Activated CD8-positive, alpha-beta memory T cell treated with anti-CD3 and anti-CD28 coated beads, Interleukin-2, amount 50 U/mL, for 4 hours (primary cell): ENCODE results near the gene DLX4.

Experiments used
- DNase-seq: peaks from one replicate; pipeline ENCODE4 v3.0.0-alpha.2; 2020

DLX4 gene

DNA sequence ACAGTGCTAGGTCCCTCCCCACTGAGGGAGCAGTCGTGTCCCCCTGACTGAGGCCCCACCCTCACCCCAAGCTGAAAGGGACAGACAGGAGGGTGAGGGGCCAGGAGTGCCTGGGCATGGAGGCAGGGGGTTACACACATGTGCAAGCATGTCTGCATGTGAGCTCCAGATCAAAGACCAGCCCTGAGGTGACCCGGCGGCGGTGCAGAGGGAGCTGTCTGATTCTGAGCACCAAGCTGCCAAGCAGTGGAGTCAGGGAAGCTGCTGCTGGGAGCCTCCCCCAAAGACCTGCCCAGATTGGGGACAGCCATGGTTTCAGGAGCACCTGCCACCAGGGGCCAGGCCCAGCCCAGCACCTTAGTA, 20.5 kb downstream of the DLX4 start:
- no peak for DNase-seq

DNA sequence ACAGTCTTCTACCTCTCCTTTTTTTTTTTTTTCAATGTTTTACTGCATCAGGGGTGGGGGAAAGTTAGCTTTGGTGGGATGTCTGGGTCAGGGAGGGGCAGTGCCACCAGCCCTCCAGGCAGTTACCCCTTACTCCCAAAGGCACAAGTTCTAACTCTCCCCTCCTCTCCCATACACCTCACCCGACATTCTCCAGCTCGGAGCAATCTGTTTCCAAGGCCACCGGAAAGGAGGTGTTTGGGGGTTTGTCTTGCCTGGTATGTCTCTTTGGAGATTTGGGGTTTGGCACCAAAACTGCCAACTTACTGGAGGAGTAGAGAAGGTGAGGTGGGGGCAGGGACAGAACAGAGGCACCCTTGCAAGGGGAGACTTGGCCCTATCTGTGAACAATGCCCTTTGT, 21.3 kb downstream of the DLX4 start:
- DNase-seq, result no peak

DNA sequence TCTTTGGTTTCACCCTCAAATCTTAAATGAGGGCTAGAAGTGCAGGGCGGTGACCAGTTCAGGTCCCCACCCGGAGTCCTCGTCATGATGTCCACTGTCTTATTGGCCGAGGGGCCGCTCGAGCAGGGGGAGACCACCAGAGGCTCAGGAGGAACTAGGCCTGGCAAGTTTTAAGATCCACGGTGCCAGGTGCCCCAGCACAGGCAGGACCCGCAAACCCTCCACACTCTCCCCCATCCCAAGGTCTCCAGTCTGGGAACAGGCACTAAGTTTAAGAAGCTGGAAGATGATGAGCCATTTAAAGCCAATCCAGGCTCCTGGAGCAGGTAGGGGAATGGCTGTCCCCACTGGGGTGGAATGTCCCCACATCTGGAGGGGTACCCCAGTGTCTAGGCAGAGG, 21.9 kb downstream of the DLX4 start:
- no peak for DNase-seq

DNA sequence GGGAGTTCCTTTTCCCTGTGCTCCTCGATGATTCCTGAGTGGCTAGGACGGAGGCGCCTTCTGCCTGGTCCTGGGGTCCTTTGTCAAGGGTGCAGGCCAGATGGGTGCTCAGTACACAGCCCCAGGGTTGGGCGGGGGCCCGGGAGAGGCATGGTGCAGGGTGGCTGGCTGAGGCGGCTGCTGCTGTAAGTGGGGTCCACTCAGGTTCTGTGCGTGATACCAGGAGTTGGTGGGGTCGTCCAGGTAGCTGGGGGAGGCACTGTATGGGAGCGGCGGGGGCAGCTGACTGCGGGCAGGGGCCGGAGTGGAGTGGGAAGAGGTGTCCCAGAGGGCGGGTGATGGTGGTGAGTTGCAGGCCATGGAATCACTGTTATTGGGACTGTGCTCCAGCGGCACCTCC, 22.4 kb downstream of the DLX4 start:
- no peak for DNase-seq

DNA sequence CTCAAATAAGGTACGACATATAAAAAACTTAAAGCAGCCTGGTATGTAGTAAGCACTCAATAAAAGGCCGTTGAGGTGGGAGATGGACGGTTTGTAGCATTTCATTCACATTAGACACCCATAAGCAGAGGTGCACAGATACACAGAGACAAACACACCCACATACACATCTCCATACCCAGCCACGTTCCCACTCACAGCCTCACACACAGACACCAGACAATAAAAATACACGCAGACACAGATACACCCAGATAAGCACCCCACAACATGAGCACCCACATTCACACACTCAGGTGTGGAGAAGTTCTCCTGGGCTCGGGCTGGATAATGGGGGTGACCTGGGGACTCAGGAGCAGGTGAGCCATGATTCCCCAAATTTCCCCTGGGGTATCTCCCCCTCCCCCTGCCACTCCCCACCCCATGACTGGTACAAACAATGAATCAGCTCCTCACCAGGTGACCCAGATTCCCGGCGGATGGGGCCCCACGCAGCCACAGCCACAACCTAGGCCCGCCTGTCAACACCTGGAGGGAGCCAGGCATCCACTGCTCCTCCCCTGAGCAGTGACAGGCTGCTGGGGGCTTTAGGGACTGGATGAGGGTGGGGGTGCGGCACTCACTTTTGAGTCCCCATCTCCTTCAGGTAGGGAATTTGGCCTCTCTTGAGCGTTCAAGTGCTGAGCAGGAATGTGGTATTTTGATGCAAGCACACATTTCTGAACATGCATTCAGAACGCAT, 23.4 kb downstream of the DLX4 start:
- no peak for DNase-seq

DNA sequence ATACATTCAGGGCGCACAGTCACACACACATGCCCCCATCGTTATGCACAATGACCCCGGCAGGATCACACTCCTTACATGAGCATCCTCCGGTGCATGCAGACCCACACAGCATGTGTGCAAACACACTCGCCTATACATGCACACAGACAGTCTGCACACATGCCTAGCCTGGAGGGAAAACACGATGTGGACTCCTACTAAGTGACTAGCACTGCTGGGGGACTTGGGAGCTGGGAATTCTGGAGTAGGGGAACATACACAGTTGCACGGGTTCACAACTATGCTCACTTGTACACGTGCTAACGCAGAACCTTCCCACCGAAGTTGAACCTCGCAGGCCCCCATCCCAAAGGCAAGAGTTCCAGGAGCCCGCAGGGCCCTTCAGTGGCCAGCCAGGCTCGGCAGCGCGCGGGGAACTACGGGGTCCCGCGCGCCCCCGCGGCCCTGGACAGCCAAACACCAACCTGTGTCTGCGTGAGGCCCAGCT, 24.0 kb downstream of the DLX4 start:
- no peak for DNase-seq

DNA sequence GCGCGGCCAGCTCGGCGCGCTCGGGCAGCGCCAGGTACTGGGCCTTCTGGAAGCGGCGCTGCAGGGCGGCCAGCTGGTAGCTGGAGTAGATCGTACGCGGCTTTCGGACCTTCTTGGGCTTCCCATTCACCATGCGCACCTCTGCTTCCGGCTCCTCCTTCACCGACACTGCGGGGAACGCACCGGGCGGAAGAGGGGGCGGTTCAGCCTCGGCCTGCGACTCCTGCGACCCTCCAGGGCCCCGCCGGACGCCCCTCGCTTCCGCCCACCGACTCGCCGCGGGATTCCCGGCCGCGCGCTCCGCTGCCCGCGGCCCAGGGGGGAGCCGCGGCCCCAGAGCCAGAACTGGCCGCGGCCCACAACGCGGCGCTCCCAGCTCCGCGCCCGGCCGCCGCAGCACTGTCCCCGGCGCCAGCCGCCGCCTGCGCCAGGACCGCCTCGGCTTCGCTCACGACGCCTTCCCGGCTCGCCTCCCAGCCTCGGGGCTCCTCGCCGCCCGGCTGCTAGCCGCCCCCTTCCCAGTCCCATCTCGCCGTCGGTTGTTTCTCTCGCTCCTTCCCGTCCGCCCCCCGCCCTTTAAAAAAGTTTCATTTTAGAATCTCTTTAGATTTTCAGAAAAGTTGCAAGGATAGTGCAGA, 24.6 kb downstream of the DLX4 start:
- DNase-seq, result peak; percentile 30

DNA sequence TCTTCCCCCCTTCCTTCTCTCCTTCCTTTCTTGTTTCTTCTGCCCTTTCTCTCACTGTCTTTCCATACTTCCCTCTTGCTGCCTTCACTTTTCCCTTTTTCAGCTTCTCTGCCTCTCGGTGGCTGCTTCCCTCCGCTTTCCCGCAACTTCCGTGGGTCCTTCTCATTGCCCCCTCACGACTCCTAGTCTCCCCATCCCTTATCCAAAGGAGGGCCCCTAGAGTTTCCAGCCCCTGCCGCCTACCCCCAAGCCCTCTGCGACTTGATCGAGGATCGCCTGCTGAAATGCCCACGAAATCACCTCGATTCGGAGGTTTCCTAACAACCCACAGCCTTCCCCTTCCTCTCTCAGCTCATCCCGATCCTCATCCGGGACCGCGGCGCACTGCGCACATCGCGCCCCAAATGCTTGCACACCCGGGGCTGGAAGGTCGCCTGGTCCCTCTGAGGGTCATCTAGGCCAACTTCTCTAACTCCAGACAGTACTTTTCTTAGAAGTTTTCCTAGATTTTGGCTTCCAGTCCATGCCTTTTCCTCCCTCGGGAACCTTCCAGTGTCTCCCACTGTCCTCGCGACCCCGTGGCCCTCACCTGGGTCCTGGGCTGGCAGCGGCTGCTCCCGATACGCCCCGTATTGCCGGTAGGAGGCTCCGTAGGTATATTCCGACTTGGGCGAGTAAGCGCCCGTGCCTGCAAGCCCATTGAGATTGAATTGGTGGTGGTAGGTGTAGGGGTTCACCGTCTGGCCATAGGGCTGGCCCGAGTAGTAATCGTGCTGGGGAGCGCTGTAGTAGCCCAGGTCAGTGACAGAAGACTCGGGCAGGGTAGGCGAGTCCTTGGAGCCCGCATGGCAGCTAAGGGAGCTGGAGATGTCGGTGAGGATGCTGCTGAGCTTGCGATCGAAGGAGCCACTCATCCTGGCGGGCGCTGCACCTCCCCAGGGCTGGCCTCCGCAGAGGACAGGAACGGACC, 25.4 kb downstream of the DLX4 start:
- DNase-seq, result no peak

DNA sequence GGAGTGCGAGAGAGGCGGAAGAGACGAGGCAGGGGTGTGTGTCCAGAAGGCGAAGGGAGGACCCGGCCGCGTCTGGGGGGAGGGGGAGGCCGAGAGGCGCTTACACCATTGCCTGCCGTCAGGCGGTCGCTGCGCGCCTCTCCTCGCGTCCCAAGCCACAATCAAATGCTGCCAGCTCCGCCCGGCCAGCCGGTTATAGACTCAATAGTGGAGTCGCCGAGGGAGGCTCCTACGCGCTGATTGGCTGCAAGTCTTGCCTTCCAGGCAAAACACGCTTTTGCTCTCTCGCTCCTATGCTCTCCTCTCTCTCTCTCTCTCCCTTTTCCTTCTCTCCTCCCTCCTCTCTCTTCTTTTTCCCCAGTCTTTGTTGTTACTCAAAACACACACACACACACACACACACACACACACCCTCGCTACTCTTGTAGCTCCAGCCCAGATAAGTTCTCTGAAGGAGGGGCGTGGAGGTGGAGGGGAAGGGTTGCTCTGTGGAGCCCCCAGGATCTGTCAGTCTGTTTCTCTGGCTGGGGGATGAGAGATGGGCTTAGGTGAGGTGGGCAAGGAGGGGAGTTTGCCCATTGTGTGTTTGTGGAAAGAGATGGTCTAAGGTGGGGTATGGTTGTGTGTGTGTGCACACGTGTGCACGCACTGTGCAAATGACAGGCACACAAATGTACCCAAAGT, 26.2 kb downstream of the DLX4 start, which contains the start of gene DLX3:
DLX3 (minus strand) TSS at position 170 of the 684 bp plus-strand sequence. CDS start 226 bp downstream, outside the sequence.
- DNase-seq, result no peak

DNA sequence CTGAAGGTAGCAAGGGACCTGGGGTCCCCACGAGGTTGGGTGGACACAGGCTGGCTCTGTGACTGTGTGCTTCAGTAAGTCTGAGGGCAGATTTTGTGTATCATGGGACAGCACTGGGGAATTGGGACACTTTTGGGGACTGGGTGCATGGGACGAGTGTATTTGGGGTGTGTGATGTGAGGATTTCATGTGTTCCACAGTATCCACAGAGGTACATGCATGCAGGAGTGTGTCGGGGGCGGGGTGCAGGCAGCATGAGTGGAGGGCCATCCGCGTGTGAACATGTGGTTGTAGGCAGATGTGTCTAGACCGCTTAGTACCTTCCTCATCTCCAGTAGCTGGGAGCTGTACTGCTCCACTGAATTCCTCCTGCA, 27.1 kb downstream of the DLX4 start:
- no peak for DNase-seq

DNA sequence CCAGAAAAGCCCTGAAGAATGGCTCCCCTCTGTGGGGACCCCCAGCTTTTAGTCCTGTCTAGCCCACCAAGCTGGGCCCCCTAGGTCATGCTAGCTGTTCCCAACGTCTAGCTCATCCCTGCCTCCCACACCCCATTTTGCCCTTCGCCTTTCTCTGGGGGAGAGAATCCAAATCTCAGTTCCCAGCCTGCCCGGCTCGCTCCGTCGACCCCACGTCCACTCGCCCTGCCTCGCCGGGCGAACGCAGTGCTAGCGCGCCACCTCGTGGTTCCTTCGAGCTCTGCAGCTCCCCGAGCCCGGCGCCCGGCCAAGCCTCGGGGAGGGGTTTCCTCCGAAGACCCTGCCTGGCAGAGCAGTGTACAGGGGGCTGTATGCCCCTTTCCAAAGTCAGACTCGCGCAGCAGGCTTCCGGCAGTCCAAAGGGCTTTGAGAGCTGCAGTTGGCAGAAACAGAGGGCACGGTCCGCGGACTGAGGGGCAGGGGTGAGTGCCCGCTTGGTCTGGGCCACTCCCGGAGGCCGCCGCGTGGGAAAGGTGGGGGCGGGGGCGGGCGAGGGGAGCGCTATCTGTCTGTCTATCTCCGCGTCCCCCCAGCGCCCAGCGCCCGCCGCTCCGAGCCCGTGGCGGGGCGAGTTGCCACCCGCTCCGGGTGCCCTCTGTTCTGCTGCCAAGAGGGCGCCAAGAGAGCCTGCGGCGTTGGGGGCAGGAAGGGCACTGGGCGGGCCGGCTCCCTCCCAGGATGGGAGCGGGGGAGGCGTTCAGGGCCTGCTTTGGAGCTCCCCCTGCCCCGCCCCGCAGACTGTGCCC, 27.7 kb downstream of the DLX4 start:
- peak; percentile 72 for DNase-seq

DNA sequence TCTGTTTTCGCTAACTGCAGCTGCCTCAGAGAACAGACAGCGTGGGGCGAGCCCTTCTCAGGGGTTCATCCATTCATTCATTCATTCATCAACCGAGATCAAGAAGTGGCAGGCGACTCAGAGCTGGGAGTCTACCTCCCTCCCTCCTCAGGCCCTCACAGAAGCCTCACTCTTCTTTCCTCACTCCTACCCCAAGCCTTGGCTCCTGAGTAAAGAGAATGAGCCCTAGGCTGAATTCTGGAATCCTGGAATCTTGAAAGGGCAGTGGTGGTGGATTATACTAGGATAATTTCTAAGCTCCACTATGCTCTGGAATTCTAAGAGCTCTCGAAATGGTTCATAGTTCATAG, 28.3 kb downstream of the DLX4 start:
- DNase-seq, result no peak

DNA sequence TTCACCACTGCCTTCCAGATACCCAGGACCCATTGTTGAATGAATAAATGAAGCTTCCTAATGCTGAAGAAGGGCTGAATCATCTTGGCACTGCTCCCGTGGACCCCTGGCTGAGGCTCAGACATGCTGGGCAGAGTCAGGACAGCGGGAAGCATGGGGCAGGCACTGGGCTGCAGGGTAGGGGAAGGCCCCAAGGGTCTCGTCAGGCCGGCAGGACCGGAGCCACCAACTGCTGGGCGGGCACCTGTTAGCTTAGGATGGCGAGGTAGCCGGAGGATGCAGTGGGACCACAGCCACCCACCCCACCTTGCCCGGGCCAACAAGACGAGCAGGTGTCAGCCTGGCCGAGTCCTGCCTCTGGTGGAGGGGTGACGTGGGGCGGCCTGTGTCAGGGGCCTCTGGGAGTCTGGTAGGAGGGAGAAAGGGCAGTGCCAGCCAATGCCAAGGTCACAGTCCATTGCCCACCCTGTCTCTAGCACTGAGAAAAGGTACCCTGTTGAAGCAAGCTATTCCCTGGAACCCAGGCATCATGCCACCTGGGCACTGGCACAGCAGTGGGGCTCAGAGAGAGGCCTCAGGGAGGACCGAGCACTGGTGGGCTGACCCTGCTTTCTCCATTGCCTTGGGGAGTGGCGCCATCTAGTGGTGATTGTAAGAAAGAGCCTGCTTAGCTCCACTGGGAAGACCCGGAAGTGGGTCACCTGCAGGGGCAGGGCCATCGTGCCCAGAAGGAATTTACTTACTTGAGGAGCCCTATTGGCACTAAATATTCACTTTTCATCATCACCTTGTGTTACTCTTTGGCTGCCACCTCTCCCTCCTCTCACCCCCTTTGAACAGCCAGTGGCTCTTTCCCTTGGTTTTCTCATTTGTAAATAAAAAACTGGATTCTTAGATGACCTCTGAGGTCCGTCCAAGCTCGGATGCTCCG, 29.0 kb downstream of the DLX4 start:
- peak; percentile 81 for DNase-seq

DNA sequence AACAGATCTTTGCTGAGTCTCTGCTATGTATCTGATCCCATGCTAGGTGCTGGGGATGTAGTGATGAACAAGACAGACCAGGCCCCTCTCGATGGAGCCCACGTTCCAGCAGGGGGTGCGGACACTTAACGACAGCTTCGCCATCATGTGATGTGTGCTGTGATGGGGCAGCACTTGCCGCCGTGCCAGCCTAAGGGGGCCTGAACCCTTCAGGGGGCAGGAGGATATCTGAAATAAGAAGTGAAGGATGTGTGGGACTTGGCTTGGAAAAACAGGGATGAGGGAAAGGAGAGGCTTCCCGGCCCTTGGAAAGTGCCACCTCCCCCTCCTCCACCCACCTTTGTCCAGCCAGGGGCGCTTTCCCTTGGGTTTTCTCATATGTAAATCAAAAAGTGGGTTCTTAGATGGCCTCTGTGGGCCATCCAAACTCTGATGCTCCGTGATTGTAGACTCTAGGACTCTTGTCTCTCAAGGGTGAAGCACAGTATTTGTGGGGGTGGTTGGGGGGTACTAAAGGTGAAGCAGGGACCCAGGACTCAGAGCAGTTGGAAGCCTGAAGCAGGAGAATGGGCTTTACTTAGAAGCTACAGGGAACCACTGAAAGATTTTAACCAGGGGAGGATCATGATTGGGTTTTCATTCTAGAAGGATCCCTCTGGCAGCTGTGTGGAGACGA, 30.0 kb downstream of the DLX4 start:
- DNase-seq, result no peak

DNA sequence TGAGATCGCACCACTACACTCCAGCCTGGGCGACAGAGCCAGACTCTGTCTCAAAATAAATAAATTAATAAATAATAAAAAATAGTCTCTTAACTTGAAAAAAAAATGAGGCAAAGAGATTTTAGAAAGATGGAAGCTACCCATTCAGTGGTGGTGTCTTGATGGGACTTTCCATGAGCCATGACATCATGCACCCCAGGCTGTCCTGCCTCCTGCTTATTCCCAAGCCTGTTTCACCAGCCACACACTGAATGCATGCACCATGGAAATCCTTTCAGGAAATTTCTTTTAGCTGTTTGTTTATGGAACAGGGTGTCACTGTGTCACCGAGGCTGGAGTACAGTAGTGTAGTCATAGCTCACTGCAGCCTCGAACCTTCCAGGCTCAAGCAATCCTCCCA, 34.9 kb downstream of the DLX4 start:
- no peak for DNase-seq

DNA sequence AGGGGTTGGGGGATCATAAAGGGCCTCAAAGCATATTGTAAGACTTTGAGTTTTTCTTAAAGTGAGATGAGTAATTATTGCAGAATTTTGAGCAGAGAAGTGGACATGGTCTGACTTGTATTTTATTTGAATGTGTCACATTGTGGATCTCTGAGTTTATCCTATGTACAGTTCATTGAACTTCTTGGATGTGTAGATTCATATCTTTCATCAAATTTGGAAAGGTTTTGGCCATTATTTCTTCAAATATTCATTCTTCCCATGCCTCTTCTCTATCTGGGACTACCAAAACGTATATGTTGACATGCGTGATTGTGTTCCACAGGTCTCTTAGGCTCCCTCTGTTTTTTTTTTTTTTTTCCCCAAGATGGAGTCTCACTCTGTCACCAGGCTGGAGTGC, 40.3 kb downstream of the DLX4 start:
- DNase-seq, result no peak

DNA sequence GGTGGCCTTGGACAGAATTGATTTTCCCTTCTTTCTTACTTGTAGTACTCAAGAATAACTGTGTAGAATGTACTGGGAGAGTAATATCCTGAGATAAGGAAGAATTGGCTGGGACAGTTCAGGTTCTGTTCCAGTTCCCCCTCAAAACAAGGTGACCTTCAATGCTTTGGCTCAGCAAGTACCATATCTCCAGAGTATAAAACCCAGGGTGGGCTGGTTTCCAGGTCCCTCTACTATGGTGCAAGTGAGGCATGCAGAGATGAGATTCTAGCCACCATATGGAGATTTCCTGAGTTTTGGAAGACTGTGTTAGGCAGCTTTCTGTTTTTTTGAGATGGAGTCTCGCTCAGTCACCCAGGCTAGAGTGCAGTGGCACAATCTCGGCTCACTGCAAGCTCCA, 44.1 kb downstream of the DLX4 start:
- DNase-seq, result no peak

DNA sequence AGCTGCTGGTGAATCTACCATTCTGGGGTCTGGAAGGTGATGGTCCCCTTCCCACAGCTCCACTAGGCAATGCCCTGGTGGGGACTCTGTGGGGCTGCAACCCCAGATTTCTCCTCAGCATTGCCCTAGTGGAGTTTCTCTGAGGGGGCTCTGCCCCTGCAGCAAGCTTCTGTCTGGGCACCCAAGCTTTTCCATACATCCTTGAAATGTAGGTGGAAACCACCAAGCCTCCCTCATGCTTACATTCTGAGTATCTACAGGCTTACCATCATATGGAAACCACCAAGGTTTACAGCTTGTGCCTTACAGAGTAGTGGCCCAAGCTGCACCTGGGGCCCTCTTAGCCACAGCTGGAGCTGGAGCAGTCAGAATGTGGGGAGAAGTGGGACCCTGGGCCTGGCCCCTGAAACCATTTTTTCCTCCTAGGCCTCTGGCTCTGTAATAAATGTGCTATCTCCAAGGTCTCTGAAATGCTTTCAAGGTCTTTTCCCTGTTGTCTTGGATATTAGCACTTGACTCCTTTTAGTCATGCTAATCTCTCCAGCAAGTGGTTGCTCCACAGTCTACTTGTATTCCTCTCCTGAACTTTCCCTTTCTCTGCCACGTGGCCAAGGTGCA, 45.6 kb downstream of the DLX4 start:
- no peak for DNase-seq

DNA sequence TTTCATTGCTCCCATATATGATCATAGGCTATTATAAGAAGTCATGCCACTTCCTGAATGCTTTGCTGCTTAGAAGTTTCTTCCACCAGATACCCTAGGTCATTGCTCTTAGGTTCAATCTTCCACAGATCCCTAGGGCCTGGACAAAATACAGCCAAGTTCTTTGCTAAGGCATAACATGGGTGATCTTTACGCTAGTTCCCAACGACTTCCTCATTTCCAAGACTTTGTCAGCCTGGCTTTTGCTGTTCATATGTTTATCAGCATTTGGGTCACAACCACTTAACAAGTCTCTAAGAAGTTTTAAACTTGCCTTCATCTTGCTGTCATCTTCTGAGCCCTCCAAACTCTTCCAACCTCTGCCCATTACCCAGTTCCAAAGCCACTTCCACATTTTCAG, 46.2 kb downstream of the DLX4 start:
- DNase-seq, result no peak

DNA sequence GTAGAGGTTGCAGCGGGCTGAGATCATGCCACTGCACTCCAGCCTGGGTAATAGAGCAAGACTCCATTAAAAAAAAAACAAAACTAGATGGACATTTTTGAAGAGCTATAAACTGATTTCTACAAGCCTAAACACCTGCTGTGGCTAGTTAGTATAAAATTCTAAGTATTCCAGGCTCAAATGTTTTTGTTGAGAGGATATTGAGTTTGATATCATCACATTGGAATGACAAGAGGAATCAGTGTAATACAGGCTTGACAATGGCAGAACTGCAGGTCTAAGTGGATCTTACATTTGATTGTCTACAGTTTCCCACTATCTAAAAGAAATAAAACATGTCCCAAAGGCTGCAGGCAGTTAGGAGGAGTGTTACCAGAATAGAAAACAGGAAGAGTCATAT, 49.9 kb downstream of the DLX4 start:
- no peak for DNase-seq
